H1 (cell line): Measurements from ENCODE around the gene APOL3.

Experiments used
- BACH1 ChIP-seq: IDR thresholded peaks from 2 replicates; pipeline ENCODE4 v1.6.1; 2012; ENCODE audit warnings: low read length, improper control_type of control experiment
- BRCA1 ChIP-seq: IDR thresholded peaks from 2 replicates; pipeline ENCODE4 v1.6.1; 2012; ENCODE audit warnings: low read depth, low read length, improper control_type of control experiment
- CBX8 ChIP-seq: fragments of 300-800, 300-1000 bp; sonication (generic); IDR thresholded peaks from 2 replicates; pipeline ENCODE4 v1.7.1; 2016; ENCODE audit warnings: low read depth, low read length, borderline replicate concordance
- EP300 ChIP-seq, 2 experiments: IDR thresholded peaks; 1 replicate in 1 of 2; 2 replicates in 1 of 2; pipeline ENCODE4 v1.6.1; 2011 to 2012; ENCODE audit warnings: low read depth in 2 of 2, low read length in 2 of 2, mild to moderate bottlenecking in 2 of 2, borderline replicate concordance in 1 of 2, inconsistent platforms in 1 of 2, moderate library complexity in 1 of 2
- KDM1A ChIP-seq: fragments of 200-600, 300-600 bp; sonication (generic); IDR thresholded peaks from 2 replicates; pipeline ENCODE4 v1.7.1; 2016; ENCODE audit warnings: mild to moderate bottlenecking, low read length, borderline replicate concordance
- MAX ChIP-seq: IDR thresholded peaks from 2 replicates; pipeline ENCODE4 v1.6.1; 2012; ENCODE audit warnings: inconsistent platforms
- POLR2A ChIP-seq, 2 experiments: IDR thresholded peaks; 1 replicate in 1 of 2; 2 replicates in 1 of 2; pipeline ENCODE4 v1.6.1; 2011; ENCODE audit warnings: low read depth in 2 of 2, low read length in 2 of 2, mild to moderate bottlenecking in 2 of 2; ENCODE audit errors: control extremely low read depth in 1 of 2
- POLR2AphosphoS5 ChIP-seq: IDR thresholded peaks from 2 replicates; pipeline ENCODE4 v1.6.1; 2011; ENCODE audit warnings: low read depth, low read length
- TEAD4 ChIP-seq: IDR thresholded peaks from 2 replicates; pipeline ENCODE4 v1.6.1; 2012; ENCODE audit warnings: low read depth, low read length, inconsistent platforms, mixed read lengths
- TF ChIP-seq, protein P1 (sequence below), 3 experiments: IDR thresholded peaks; 1 replicate in 2 of 3; 2 replicates in 1 of 3; pipeline versions ENCODE4 v1.5.1 to v1.6.1; 2011; ENCODE audit warnings: low read length in 3 of 3, mild to moderate bottlenecking in 3 of 3, inconsistent platforms in 2 of 3, low read depth in 1 of 3, moderate library complexity in 1 of 3; ENCODE audit not compliant: insufficient read depth in 1 of 3; ENCODE audit errors: control extremely low read depth in 1 of 3

- TF ChIP-seq, protein P1, sequence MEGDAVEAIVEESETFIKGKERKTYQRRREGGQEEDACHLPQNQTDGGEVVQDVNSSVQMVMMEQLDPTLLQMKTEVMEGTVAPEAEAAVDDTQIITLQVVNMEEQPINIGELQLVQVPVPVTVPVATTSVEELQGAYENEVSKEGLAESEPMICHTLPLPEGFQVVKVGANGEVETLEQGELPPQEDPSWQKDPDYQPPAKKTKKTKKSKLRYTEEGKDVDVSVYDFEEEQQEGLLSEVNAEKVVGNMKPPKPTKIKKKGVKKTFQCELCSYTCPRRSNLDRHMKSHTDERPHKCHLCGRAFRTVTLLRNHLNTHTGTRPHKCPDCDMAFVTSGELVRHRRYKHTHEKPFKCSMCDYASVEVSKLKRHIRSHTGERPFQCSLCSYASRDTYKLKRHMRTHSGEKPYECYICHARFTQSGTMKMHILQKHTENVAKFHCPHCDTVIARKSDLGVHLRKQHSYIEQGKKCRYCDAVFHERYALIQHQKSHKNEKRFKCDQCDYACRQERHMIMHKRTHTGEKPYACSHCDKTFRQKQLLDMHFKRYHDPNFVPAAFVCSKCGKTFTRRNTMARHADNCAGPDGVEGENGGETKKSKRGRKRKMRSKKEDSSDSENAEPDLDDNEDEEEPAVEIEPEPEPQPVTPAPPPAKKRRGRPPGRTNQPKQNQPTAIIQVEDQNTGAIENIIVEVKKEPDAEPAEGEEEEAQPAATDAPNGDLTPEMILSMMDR (IDR thresholded peaks at IDR 0.05; ENCODE audit: control extremely low read depth in 1 of 3, insufficient read depth in 1 of 3, low read depth in 1 of 3, low read length in 3 of 3): no peak
- TF ChIP-seq BRCA1 (no peak), POLR2AphosphoS5 (no peak), BACH1 (no peak), TEAD4 (no peak), POLR2A (IDR thresholded peaks at IDR 0.05; ENCODE audit: control extremely low read depth in 1 of 2, low read depth in 2 of 2, low read length in 2 of 2) (no peak), CBX8 (no peak), MAX (0 out of 2 replicates have a peak, but pooled peaks have one; percentile 35), EP300 (IDR thresholded peaks at IDR 0.05; ENCODE audit: borderline replicate concordance in 1 of 2, low read depth in 2 of 2, low read length in 2 of 2) (no peak), KDM1A (no peak)
These were observed 50.2 kb downstream of the APOL3 start for GRCh38 chr22:36110306-36110881.
